SK-N-SH (cell line): ENCODE results near the gene UHMK1. TPM values are rescaled to one million over a fixed set of nuclear protein-coding genes. Genes with fewer than 3 reads are reported as not detected.

ENCODE experiments used
- CTCF ChIA-PET: fragments of 300-600, 350-600 bp; formaldehyde crosslinking; extraction: SDS; loops from one replicate; lab custom pipeline; 2021; lab: Yijun Ruan, JAX
- POLR2A ChIA-PET: fragments of 350-600 bp; sonication (Branson Sonifier 250); formaldehyde crosslinking; extraction: SDS; loops from one replicate; lab custom pipeline; 2020; ENCODE audit warnings: antibody characterized with exemption, inconsistent platforms; lab: Yijun Ruan, JAX
- DNase-seq: peaks from one replicate; pipeline ENCODE4 v3.0.0; 2012
- H2AFZ ChIP-seq: fragments of 200-600 bp; sonication (generic); 2 replicates; pipeline ENCODE4 v1.8.1; 2016; ENCODE audit warnings: antibody characterized with exemption, mild to moderate bottlenecking, low read depth
- H3F3A ChIP-seq: fragments of 200-600 bp; sonication (generic); replicated peaks from 2 replicates; pipeline ENCODE3; 2016; ENCODE audit warnings: antibody characterized with exemption, mild to moderate bottlenecking; ENCODE audit not compliant: insufficient read depth
- H3K27ac ChIP-seq, 2 experiments: fragments of 200-500 bp in 1 of 2; fragments of 200-600 bp in 1 of 2; sonication (Bioruptor generic) in 1 of 2; sonication (generic), shearing (Covaris generic) in 1 of 2; 2 replicates each; pipeline versions ENCODE4 v1.5.1 to v1.6.1; 2014 to 2016; ENCODE audit warnings: low read depth in 2 of 2, inconsistent platforms in 1 of 2, low read length in 1 of 2, mild to moderate bottlenecking in 1 of 2, mixed read lengths in 1 of 2
- H3K27me3 ChIP-seq: fragments of 200-600 bp; sonication (generic), shearing (Covaris generic); 2 replicates; pipeline ENCODE4 v1.6.1; 2016; ENCODE audit warnings: mixed run types; ENCODE audit not compliant: insufficient read depth
- H3K36me3 ChIP-seq, 2 experiments: fragments of 200-500 bp in 1 of 2; fragments of 200-600 bp in 1 of 2; sonication (Bioruptor generic) in 1 of 2; sonication (generic) in 1 of 2; replicated peaks in 1 of 2; 2 replicates each; pipeline versions ENCODE3 to v1.5.1; 2014 to 2016; ENCODE audit warnings: low read length in 1 of 2, mild to moderate bottlenecking in 1 of 2; ENCODE audit not compliant: insufficient read depth in 2 of 2, control insufficient read depth in 1 of 2
- H3K4me1 ChIP-seq, 2 experiments: fragments of 200-500 bp in 1 of 2; fragments of 200-600 bp in 1 of 2; sonication (Bioruptor generic) in 1 of 2; sonication (generic), shearing (Covaris generic) in 1 of 2; 2 replicates each; pipeline versions ENCODE4 v1.5.1 to v1.6.1; 2014 to 2016; ENCODE audit warnings: low read depth in 1 of 2, low read length in 1 of 2, mixed run types in 1 of 2; ENCODE audit not compliant: insufficient read depth in 2 of 2, control insufficient read depth in 1 of 2
- H3K4me2 ChIP-seq: fragments of 200-600 bp; sonication (generic), shearing (Covaris generic); 2 replicates; pipeline ENCODE4 v1.6.1; 2017; ENCODE audit warnings: mixed run types
- H3K4me3 ChIP-seq, 2 experiments: fragments of 200-500 bp in 1 of 2; fragments of 200-600 bp in 1 of 2; sonication (Bioruptor generic) in 1 of 2; sonication (generic), shearing (Covaris generic) in 1 of 2; 2 replicates each; pipeline versions ENCODE4 v1.5.1 to v1.8.1; 2014 to 2016; ENCODE audit warnings: low read depth in 2 of 2, inconsistent platforms in 1 of 2, low read length in 1 of 2, mild to moderate bottlenecking in 1 of 2, mixed read lengths in 1 of 2, moderate library complexity in 1 of 2
- H3K79me2 ChIP-seq: fragments of 200-600 bp; sonication (generic); 2 replicates; pipeline ENCODE4 v1.8.1; 2017; ENCODE audit warnings: mild to moderate bottlenecking; ENCODE audit not compliant: insufficient read depth
- H3K9ac ChIP-seq: fragments of 200-600 bp; sonication (generic); 2 replicates; pipeline ENCODE4 v1.6.1; 2017; ENCODE audit warnings: mixed run types
- H3K9me2 ChIP-seq: fragments of 200-600 bp; sonication (generic); 2 replicates; pipeline ENCODE4 v1.6.1; 2017; ENCODE audit warnings: mixed run types
- H3K9me3 ChIP-seq: fragments of 200-600 bp; sonication (generic); 2 replicates; pipeline ENCODE4 v1.6.1; 2017; ENCODE audit warnings: mixed run types, mild to moderate bottlenecking, moderate library complexity
- H4K20me1 ChIP-seq: fragments of 200-600 bp; sonication (generic); 2 replicates; pipeline ENCODE4 v1.6.1; 2017; ENCODE audit warnings: mild to moderate bottlenecking, mixed run types; ENCODE audit not compliant: insufficient read depth
- CHD2 ChIP-seq: fragments of 150-350 bp; IDR thresholded peaks from 2 replicates; pipeline ENCODE4 v1.6.1; 2018; ENCODE audit warnings: low read length; ENCODE audit not compliant: partially characterized antibody
- EZH2phosphoT487 ChIP-seq: fragments of 200-600 bp; sonication (generic); IDR thresholded peaks from 2 replicates; pipeline ENCODE4 v1.6.1; 2017; ENCODE audit warnings: low read depth, mixed run types, mild to moderate bottlenecking, antibody characterized with exemption, moderate library complexity, borderline replicate concordance
- FOXJ3 ChIP-seq: sonication (generic); formaldehyde crosslinking; IDR thresholded peaks from 2 replicates; pipeline ENCODE4 v1.5.1; 2020; ENCODE audit warnings: mild to moderate bottlenecking, missing genetic modification reagents
- FOXM1 ChIP-seq: IDR thresholded peaks from 2 replicates; pipeline ENCODE4 v1.4.0; 2012; ENCODE audit warnings: low read depth, mild to moderate bottlenecking
- GABPA ChIP-seq: IDR thresholded peaks from 2 replicates; pipeline ENCODE4 v1.4.0; 2012; ENCODE audit warnings: low read depth, mild to moderate bottlenecking
- GATA2 ChIP-seq: sonication (generic); formaldehyde crosslinking; IDR thresholded peaks from 2 replicates; pipeline ENCODE4 v1.5.0; 2020; ENCODE audit warnings: mild to moderate bottlenecking, missing genetic modification reagents
- IRF3 ChIP-seq: fragments of 150-350 bp; IDR thresholded peaks from 2 replicates; pipeline ENCODE4 v1.6.1; 2016; ENCODE audit warnings: mild to moderate bottlenecking, low read depth, low read length
- MEF2A ChIP-seq: IDR thresholded peaks from 2 replicates; pipeline ENCODE4 v1.4.0; 2012; ENCODE audit warnings: low read depth, borderline replicate concordance
- MXI1 ChIP-seq: IDR thresholded peaks from 2 replicates; pipeline ENCODE4 v1.6.1; 2012; ENCODE audit warnings: mild to moderate bottlenecking, low read depth, low read length, improper control_type of control experiment
- REST ChIP-seq: IDR thresholded peaks from 2 replicates; pipeline ENCODE4 v1.6.1; 2012; ENCODE audit warnings: mild to moderate bottlenecking, low read depth, low read length, moderate library complexity
- SIN3A ChIP-seq: IDR thresholded peaks from 2 replicates; pipeline ENCODE4 v1.6.1; 2012; ENCODE audit warnings: low read depth, mild to moderate bottlenecking, low read length, moderate library complexity, borderline replicate concordance
- ZBTB33 ChIP-seq: IDR thresholded peaks from 2 replicates; pipeline ENCODE4 v1.4.0; 2012; ENCODE audit warnings: low read depth, borderline replicate concordance
- WGBS: methylation state at CpG from one replicate; pipeline ENCODE4 v1.1.6; 2017; ENCODE audit warnings: low lambda C conversion rate; 5-methylcytosine and 5-hydroxymethylcytosine counted together
- polyA plus RNA-seq, 3 experiments: library from polyadenylated mRNA; depleted of rRNA; stranded (reverse); fragments of >200 nt; gene quantifications; 2 replicates each; pipeline ENCODE4 v1.2.3, GENCODE V29; 2012
- TF ChIP-seq, protein P1 (sequence below): fragments of 150-350 bp; IDR thresholded peaks from 2 replicates; pipeline ENCODE4 v1.6.1; 2017; ENCODE audit warnings: antibody characterized with exemption, low read length, low read depth, borderline replicate concordance

Gene UHMK1
- polyA plus RNA-seq, 1 of the 3 experiments (the other 2 are of a cell fraction) = 7.4 TPM

DNA sequence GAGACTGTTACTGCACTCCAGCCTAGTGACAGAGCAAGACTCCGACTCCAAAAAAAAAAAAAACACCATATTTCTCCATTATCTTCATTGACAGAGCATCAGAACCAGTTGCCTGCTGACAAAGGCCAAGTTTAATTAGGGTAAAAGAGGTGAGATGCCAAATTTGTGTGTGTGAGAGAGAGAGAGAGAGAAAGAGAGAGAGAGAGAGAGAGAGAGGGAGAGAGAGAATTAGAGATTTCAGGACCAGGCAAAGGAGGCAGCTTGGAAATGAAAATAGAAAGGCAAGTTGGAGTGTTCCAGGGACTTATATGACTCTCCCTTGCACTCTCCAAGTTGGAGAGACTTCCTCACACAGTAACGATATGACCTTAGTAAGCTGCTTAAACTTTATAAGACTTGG, 39.6 kb downstream of the UHMK1 start:
- peaks cover 0 to 15% of the 10 kb centered on the region in 2 experiments; a peak in 3 of 4 replicates for H3K4me1 ChIP-seq
- no peaks in the 10 kb centered on the region for H4K20me1 ChIP-seq
- no peaks in the 10 kb centered on the region for H3K36me3 ChIP-seq
- H2AFZ ChIP-seq = no peak overlapping the region
- H3F3A ChIP-seq = peaks cover 57% of the 10 kb centered on the region
- POLR2A ChIA-PET = no interaction called here
- no peak for DNase-seq
- no peak for TF ChIP-seq SIN3A
- TF ChIP-seq REST = no peak
- no peak for TF ChIP-seq IRF3
- no peak for TF ChIP-seq MEF2A
- no peak for TF ChIP-seq GATA2 (CRISPR knock-in tag)
- TF ChIP-seq, protein P1, sequence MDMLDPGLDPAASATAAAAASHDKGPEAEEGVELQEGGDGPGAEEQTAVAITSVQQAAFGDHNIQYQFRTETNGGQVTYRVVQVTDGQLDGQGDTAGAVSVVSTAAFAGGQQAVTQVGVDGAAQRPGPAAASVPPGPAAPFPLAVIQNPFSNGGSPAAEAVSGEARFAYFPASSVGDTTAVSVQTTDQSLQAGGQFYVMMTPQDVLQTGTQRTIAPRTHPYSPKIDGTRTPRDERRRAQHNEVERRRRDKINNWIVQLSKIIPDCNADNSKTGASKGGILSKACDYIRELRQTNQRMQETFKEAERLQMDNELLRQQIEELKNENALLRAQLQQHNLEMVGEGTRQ = no peak
- no peak for TF ChIP-seq FOXJ3 (CRISPR knock-in tag)
- TF ChIP-seq ZBTB33 = no peak
- no peak for TF ChIP-seq MXI1
- no peak for TF ChIP-seq CHD2
- TF ChIP-seq GABPA = no peak
- TF ChIP-seq FOXM1 = no peak
- TF ChIP-seq EZH2phosphoT487 = no peak
- no peak overlapping the region for H3K4me2 ChIP-seq
- H3K27me3 ChIP-seq = no peaks in the 10 kb centered on the region
- CTCF ChIA-PET = interaction anchor here (2.4 kb wide), 1 partner anchor 9 kb away, joined by 7 read pairs; no protein-coding TSS in a partner anchor
- no peaks in the 10 kb centered on the region for H3K79me2 ChIP-seq
- H3K27ac ChIP-seq = peak overlapping the region in 1 of 2 experiments; percentile 91; a peak in 2 of 4 replicates
- H3K9me3 ChIP-seq = no peaks in the 10 kb centered on the region
- no peak overlapping the region for H3K9ac ChIP-seq
- WGBS = 88% methylated on average over 2 of the region's 2 CpGs
- H3K4me3 ChIP-seq = no peak overlapping the region
- H3K9me2 ChIP-seq = no peaks in the 10 kb centered on the region
